ENCODE measurements around the gene TWF2.

Gene TWF2

GRCh38 chr3:52204337-52205073, 34.5 kb downstream of the TWF2 start:
- DNase-seq, result no peak

GRCh38 chr3:52203701-52204100, 35.3 kb downstream of the TWF2 start:
- DNase-seq, result no peak

- DNase-seq, result no peak
Measured at GRCh38 chr3:52202384-52203077, 36.4 kb downstream of the TWF2 start.

GRCh38 chr3:52200981-52201679, 37.8 kb downstream of the TWF2 start:
- no peak for DNase-seq

GRCh38 chr3:52198643-52199608, 40.0 kb downstream of the TWF2 start:
- no peak for DNase-seq

- DNase-seq, result peak; percentile 95
Measured at GRCh38 chr3:52197842-52198625, 40.9 kb downstream of the TWF2 start, which contains the start of gene ALAS1. Gene ALAS1, plus strand, starts transcription at chr3:52198160. Its CDS starts 1,082 bp downstream, at chr3:52199242.

- no peak for DNase-seq
Measured at GRCh38 chr3:52197499-52197841, 41.5 kb downstream of the TWF2 start.

- DNase-seq, result no peak
Measured at GRCh38 chr3:52196977-52197376, 42.0 kb downstream of the TWF2 start.

- no peak for DNase-seq
Measured at GRCh38 chr3:52195823-52196331, 43.1 kb downstream of the TWF2 start.

GRCh38 chr3:52195291-52195597, 43.7 kb downstream of the TWF2 start:
- DNase-seq, result no peak

GRCh38 chr3:52194485-52195290, 44.3 kb downstream of the TWF2 start:
- no peak for DNase-seq

- no peak for DNase-seq
Measured at GRCh38 chr3:52193065-52193464, 45.9 kb downstream of the TWF2 start.

- no peak for DNase-seq
Measured at GRCh38 chr3:52191663-52192062, 47.3 kb downstream of the TWF2 start.

- DNase-seq, result no peak
Measured at GRCh38 chr3:52190294-52191074, 48.5 kb downstream of the TWF2 start.

GRCh38 chr3:52188556-52188955, 50.4 kb downstream of the TWF2 start:
- no peak for DNase-seq

GRCh38 chr3:52186729-52187128, 52.2 kb downstream of the TWF2 start:
- DNase-seq, result no peak

- DNase-seq, result no peak
Measured at GRCh38 chr3:52185837-52186236, 53.1 kb downstream of the TWF2 start.

GRCh38 chr3:52185311-52185710, 53.6 kb downstream of the TWF2 start:
- no peak for DNase-seq

GRCh38 chr3:52184690-52185089, 54.3 kb downstream of the TWF2 start:
- no peak for DNase-seq
